GM23248 (cell line): ENCODE data around the gene SH3RF2.

Source experiments
- EZH2 ChIP-seq: fragments of 200-600 bp; sonication (generic); IDR thresholded peaks from 2 replicates; pipeline ENCODE4 v1.6.1; 2018; ENCODE audit warnings: antibody characterized with exemption, mild to moderate bottlenecking; ENCODE audit not compliant: insufficient read depth, poor library complexity, severe bottlenecking
- EZH2phosphoT487 ChIP-seq: fragments of 200-600 bp; sonication (generic); IDR thresholded peaks from 2 replicates; pipeline ENCODE4 v1.6.1; 2018; ENCODE audit warnings: antibody characterized with exemption, moderate library complexity, mild to moderate bottlenecking, low read depth; ENCODE audit not compliant: insufficient read depth

DNA sequence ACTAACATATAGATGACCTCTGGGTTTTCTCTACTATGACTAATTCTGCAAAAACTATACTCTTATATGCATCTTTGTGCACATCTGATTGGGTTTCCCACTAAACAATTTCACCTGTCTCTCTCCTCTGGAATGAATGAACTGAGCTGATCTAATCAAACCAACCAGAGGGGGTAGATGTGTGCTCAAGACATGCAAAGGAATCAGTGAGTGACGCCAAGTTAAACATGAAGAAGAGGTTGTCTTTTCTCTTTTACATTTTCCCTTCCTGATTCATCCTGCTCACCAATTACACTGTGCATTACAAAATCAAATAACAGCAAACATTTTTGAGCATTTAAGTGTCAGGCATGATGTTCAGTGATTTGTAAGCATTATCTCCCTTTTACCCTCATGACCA is 34.0 kb upstream of the SH3RF2 start:
- TF ChIP-seq EZH2 (no peak), EZH2phosphoT487 (no peak)
